ENCODE results near the gene PWWP2B. TPM values are rescaled to one million over a fixed set of nuclear protein-coding genes. Genes with fewer than 3 reads are reported as not detected.

PWWP2B gene
- total RNA-seq, 1 experiment from 2014 or later: 51.6 TPM

GRCh38 chr10:132439424-132440163 is 42.6 kb downstream of the PWWP2B start:
- CTCF ChIA-PET: no interaction called here
- intact Hi-C loops (cut with micrococcal nuclease; ENCODE audit: unreplicated experiment): no loop called here
- Histone ChIP-seq H3K27me3 (ENCODE audit: control insufficient read depth, insufficient read depth, low read length) (no peaks in the 10 kb centered on the region), H3K4me1 (ENCODE audit: control insufficient read depth, insufficient read depth, low read length) (peaks cover 15% of the 10 kb centered on the region), H3K36me3 (ENCODE audit: control insufficient read depth, insufficient read depth, low read length) (no peaks in the 10 kb centered on the region), H3K9me3 (ENCODE audit: control insufficient read depth, insufficient read depth, low read depth, low read length) (no peaks in the 10 kb centered on the region), H3K27ac (ENCODE audit: low read length) (no peak overlapping the region), H3K4me3 (ENCODE audit: low read depth in 2 of 2, low read length in 2 of 2) (no peak overlapping the region)
- DNase-seq (ENCODE audit: low read depth, low spot score): no peak
- no TSS peak for BruUV-seq (replicated peaks)
- POLR2A ChIA-PET: no interaction called here
- no peak for ATAC-seq
- in situ Hi-C loops (cut with HindIII; ENCODE audit: low pct_unique_long_range_greater_than_20kb, low sequenced_read_pairs): no loop called here
- no peak for TF ChIP-seq CTCF (IDR thresholded peaks at IDR 0.05)
- no peak for TF ChIP-seq POLR2AphosphoS5 (IDR thresholded peaks at IDR 0.05; ENCODE audit: low read depth, low read length)
- TF ChIP-seq TCF7L2 (IDR thresholded peaks at IDR 0.05; ENCODE audit: low read depth, low read length): no peak
- no peak for TF ChIP-seq REST (IDR thresholded peaks at IDR 0.05; ENCODE audit: insufficient read depth in 1 of 2, low read depth in 2 of 2, low read length in 1 of 2)
- TF ChIP-seq SIN3A (IDR thresholded peaks at IDR 0.05; ENCODE audit: borderline replicate concordance, insufficient read depth, low read depth, low read length): no peak

GRCh38 chr10:132440791-132441565 is 44.0 kb downstream of the PWWP2B start:
- no peaks in the 10 kb centered on the region for H3K9me3 ChIP-seq (ENCODE audit: control insufficient read depth, insufficient read depth, low read depth, low read length)
- POLR2A ChIA-PET: no interaction called here
- DNase-seq (ENCODE audit: low read depth, low spot score) (no peak), ATAC-seq (no peak)
- peaks cover 28% of the 10 kb centered on the region for H3K4me1 ChIP-seq (ENCODE audit: control insufficient read depth, insufficient read depth, low read length)
- H3K36me3 ChIP-seq (ENCODE audit: control insufficient read depth, insufficient read depth, low read length): no peaks in the 10 kb centered on the region
- TF ChIP-seq SIN3A (IDR thresholded peaks at IDR 0.05; ENCODE audit: borderline replicate concordance, insufficient read depth, low read depth, low read length) (no peak), TCF7L2 (IDR thresholded peaks at IDR 0.05; ENCODE audit: low read depth, low read length) (no peak), POLR2AphosphoS5 (IDR thresholded peaks at IDR 0.05; ENCODE audit: low read depth, low read length) (no peak), REST (IDR thresholded peaks at IDR 0.05; ENCODE audit: insufficient read depth in 1 of 2, low read depth in 2 of 2, low read length in 1 of 2) (no peak), CTCF (IDR thresholded peaks at IDR 0.05) (no peak)
- BruUV-seq (replicated peaks): no TSS peak
- H3K27me3 ChIP-seq (ENCODE audit: control insufficient read depth, insufficient read depth, low read length): no peaks in the 10 kb centered on the region
- no peak overlapping the region for H3K4me3 ChIP-seq (ENCODE audit: low read depth in 2 of 2, low read length in 2 of 2)
- CTCF ChIA-PET: no interaction called here
- in situ Hi-C loops (cut with HindIII; ENCODE audit: low pct_unique_long_range_greater_than_20kb, low sequenced_read_pairs): no loop called here
- intact Hi-C loops (cut with micrococcal nuclease; ENCODE audit: unreplicated experiment): no loop called here
- H3K27ac ChIP-seq (ENCODE audit: low read length): no peak overlapping the region; the same call in 1 of the 2 replicates

All from Panc1 (cell line).